PC-9 (cell line): ENCODE measurements around the gene EYA2. TPM values are rescaled to one million over a fixed set of nuclear protein-coding genes. Genes with fewer than 3 reads are reported as not detected.

Experiments
- BruUV-seq: library from RNA; stranded (reverse); fragments of 400-500 nt; replicated peaks from 2 replicates; lab custom pipeline; 2021; lab: Mats Ljungman, UMichigan
- CTCF ChIA-PET: fragments of 300-600 bp; sonication (Branson Sonifier 250); formaldehyde crosslinking; loops from one replicate; lab custom pipeline; 2022; ENCODE audit warnings: antibody characterized with exemption; lab: Charles Lee
- POLR2A ChIA-PET: fragments of 300-600 bp; sonication (Branson Sonifier 250); formaldehyde crosslinking; loops from one replicate; lab custom pipeline; 2022; ENCODE audit warnings: antibody characterized with exemption; ENCODE audit not compliant: unreplicated experiment; lab: Charles Lee
- DNase-seq, 2 experiments: peaks; one replicate each; pipeline versions ENCODE4 v3.0.0 to v3.0.0-alpha.2; 2015 to 2022; ENCODE audit warnings: mixed read lengths in 1 of 2
- H2AFZ ChIP-seq: fragments of 200-600 bp; sonication (generic); 2 replicates; pipeline ENCODE4 v1.8.1; 2017; ENCODE audit warnings: antibody characterized with exemption
- H3F3A ChIP-seq: fragments of 200-600 bp; sonication (generic); 2 replicates; pipeline ENCODE4 v1.8.1; 2017; ENCODE audit warnings: antibody characterized with exemption, mild to moderate bottlenecking, low read depth; ENCODE audit not compliant: insufficient read depth
- H3K27ac ChIP-seq: fragments of 200-600 bp; sonication (generic); 2 replicates; pipeline ENCODE4 v1.6.1; 2016; ENCODE audit warnings: mixed run types
- H3K27me3 ChIP-seq: fragments of 200-600 bp; sonication (generic); 2 replicates; pipeline ENCODE4 v1.6.1; 2016; ENCODE audit warnings: low read depth, mixed run types; ENCODE audit not compliant: insufficient read depth
- H3K36me3 ChIP-seq: fragments of 200-600 bp; sonication (generic); 2 replicates; pipeline ENCODE4 v1.6.1; 2016; ENCODE audit warnings: low read depth, mixed run types
- H3K4me1 ChIP-seq: fragments of 200-600 bp; sonication (generic); replicated peaks from 2 replicates; pipeline ENCODE4 v1.6.1; 2016; ENCODE audit warnings: mixed run types; ENCODE audit not compliant: insufficient read depth
- H3K4me2 ChIP-seq: fragments of 200-600 bp; sonication (generic); 2 replicates; pipeline ENCODE4 v1.6.1; 2017; ENCODE audit warnings: mixed run types
- H3K4me3 ChIP-seq: fragments of 200-600 bp; sonication (generic); 2 replicates; pipeline ENCODE4 v1.6.1; 2016; ENCODE audit warnings: mixed run types
- H3K79me2 ChIP-seq: fragments of 200-600 bp; sonication (generic); 2 replicates; pipeline ENCODE4 v1.6.1; 2017; ENCODE audit warnings: low read depth, mixed run types
- H3K9me2 ChIP-seq: fragments of 200-600 bp; sonication (generic); 2 replicates; pipeline ENCODE4 v1.8.1; 2017; ENCODE audit warnings: mild to moderate bottlenecking; ENCODE audit not compliant: insufficient read depth
- H3K9me3 ChIP-seq: fragments of 200-600 bp; sonication (generic); 2 replicates; pipeline ENCODE4 v1.8.1; 2016; ENCODE audit warnings: low read depth; ENCODE audit not compliant: insufficient read depth
- H4K20me1 ChIP-seq: fragments of 200-600 bp; sonication (generic); 2 replicates; pipeline ENCODE4 v1.8.1; 2017; ENCODE audit not compliant: insufficient read depth
- CTCF ChIP-seq: fragments of 200-600 bp; sonication (generic); conservative IDR thresholded peaks from 2 replicates; pipeline ENCODE4 v1.6.1; 2017; ENCODE audit warnings: mixed run types, antibody characterized with exemption, mild to moderate bottlenecking, moderate library complexity
- EZH2 ChIP-seq: fragments of 200-600 bp; sonication (generic); IDR thresholded peaks from 2 replicates; pipeline ENCODE4 v1.8.0; 2017; ENCODE audit warnings: antibody characterized with exemption, low read depth
- intact Hi-C: fragments of 100-400 bp; cut with micrococcal nuclease; formaldehyde crosslinking; loops from one replicate; pipeline ENCODE4 v1.10.0; 2022; ENCODE audit not compliant: unreplicated experiment
- total RNA-seq: library from RNA; stranded (reverse); gene quantifications from 2 replicates; pipeline ENCODE4 v1.2.3, GENCODE V29; 2021

The EYA2 gene
- total RNA-seq, 1 experiment from 2014 or later = not detected

- Histone ChIP-seq H3K27me3 (peaks cover 7% of the 10 kb centered on the region; the same call in 1 of the 2 replicates), H3K4me3 (no peak overlapping the region), H3K4me2 (no peak overlapping the region), H3F3A (no peaks in the 10 kb centered on the region), H2AFZ (no peak overlapping the region), H4K20me1 (no peaks in the 10 kb centered on the region), H3K27ac (no peak overlapping the region), H3K9me3 (no peaks in the 10 kb centered on the region), H3K79me2 (no peaks in the 10 kb centered on the region), H3K9me2 (no peaks in the 10 kb centered on the region), H3K4me1 (no peaks in the 10 kb centered on the region), H3K36me3 (no peaks in the 10 kb centered on the region)
- no peak for TF ChIP-seq EZH2
- no peak for DNase-seq
- intact Hi-C loops = no loop called here
- BruUV-seq = no TSS peak
- ChIA-PET CTCF (no interaction called here), POLR2A (no interaction called here)
These were observed 147.8 kb downstream of the EYA2 start for GRCh38 chr20:47042464-47042863.

DNA sequence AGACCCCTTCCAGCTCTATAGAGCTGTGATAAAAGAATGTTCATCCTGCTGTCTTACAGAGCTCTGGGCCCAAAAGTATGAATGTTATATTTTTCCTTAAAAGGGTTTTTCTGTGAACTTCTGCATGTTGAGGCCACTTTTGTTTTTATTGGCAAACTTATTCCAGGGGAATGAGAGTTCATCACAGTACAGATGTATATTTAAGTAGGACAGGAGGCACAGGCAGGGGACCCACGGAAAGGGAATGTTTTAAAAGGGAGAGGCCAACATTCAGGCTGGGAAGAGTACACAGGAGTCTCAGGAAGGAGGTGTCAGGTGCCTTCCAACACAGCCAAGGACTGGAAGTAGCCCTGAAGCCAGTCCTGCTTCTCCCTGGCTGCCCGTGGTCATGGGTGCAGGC is 148.4 kb downstream of the EYA2 start:
- TF ChIP-seq EZH2 = no peak
- TF ChIP-seq CTCF = no peak
- H3K79me2 ChIP-seq = no peaks in the 10 kb centered on the region
- DNase-seq = no peak
- intact Hi-C loops = no loop called here
- no peaks in the 10 kb centered on the region for H3K9me2 ChIP-seq
- ChIA-PET CTCF (no interaction called here), POLR2A (no interaction called here)
- H2AFZ ChIP-seq = no peak overlapping the region
- no peak overlapping the region for H3K27ac ChIP-seq
- no TSS peak for BruUV-seq
- H3K4me2 ChIP-seq = no peak overlapping the region
- no peaks in the 10 kb centered on the region for H3K4me1 ChIP-seq
- no peaks in the 10 kb centered on the region for H3K9me3 ChIP-seq
- peaks cover 8% of the 10 kb centered on the region; the same call in 1 of the 2 replicates for H3K27me3 ChIP-seq
- no peak overlapping the region for H3K4me3 ChIP-seq
- H3K36me3 ChIP-seq = no peaks in the 10 kb centered on the region
- H4K20me1 ChIP-seq = no peaks in the 10 kb centered on the region
- H3F3A ChIP-seq = no peaks in the 10 kb centered on the region

GRCh38 chr20:47044938-47045337 is 150.3 kb downstream of the EYA2 start:
- Histone ChIP-seq H2AFZ (no peak overlapping the region), H3K9me3 (no peaks in the 10 kb centered on the region), H3K4me1 (no peaks in the 10 kb centered on the region), H4K20me1 (no peaks in the 10 kb centered on the region), H3K27me3 (peaks cover 26% of the 10 kb centered on the region; the same call in 1 of the 2 replicates), H3K27ac (no peak overlapping the region), H3F3A (no peaks in the 10 kb centered on the region), H3K4me3 (no peak overlapping the region), H3K4me2 (no peak overlapping the region), H3K9me2 (no peaks in the 10 kb centered on the region), H3K36me3 (no peaks in the 10 kb centered on the region), H3K79me2 (no peaks in the 10 kb centered on the region)
- CTCF ChIA-PET = interaction anchor here (0.6 kb wide), 1 partner anchor 147 kb away, joined by 5 read pairs; no protein-coding TSS in a partner anchor
- no peak for TF ChIP-seq CTCF
- no peak for TF ChIP-seq EZH2
- BruUV-seq = no TSS peak
- POLR2A ChIA-PET = interaction anchor here (0.7 kb wide), 1 partner anchor 65 kb away, joined by 3 read pairs; no protein-coding TSS in a partner anchor
- DNase-seq = no peak
- intact Hi-C loops = no loop called here

DNA sequence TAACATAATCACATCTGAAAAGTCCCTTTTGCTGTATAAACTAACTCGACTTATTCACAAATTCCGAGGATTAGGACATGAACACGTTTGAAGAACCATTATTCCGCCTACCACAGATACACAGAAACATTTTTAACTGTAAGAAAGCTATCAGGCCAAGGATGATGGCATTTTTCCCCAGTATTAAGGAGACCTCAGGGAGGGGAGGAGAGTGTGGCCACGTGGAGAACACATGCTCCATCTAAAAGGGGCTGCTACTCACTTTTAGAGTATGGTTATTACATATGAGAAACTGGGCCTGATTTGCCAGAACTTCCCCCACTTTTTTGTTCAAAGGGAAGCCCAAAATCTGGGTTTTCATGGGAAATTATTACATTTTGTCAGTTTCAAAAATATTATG is 153.4 kb downstream of the EYA2 start:
- no peak for DNase-seq
- H4K20me1 ChIP-seq = no peaks in the 10 kb centered on the region
- H3K4me3 ChIP-seq = no peak overlapping the region
- H3K4me1 ChIP-seq = no peaks in the 10 kb centered on the region
- H3K9me2 ChIP-seq = no peaks in the 10 kb centered on the region
- no peaks in the 10 kb centered on the region for H3K36me3 ChIP-seq
- H3K9me3 ChIP-seq = no peaks in the 10 kb centered on the region
- no TSS peak for BruUV-seq
- H2AFZ ChIP-seq = no peak overlapping the region
- no peak overlapping the region for H3K27ac ChIP-seq
- H3K4me2 ChIP-seq = no peak overlapping the region
- H3K27me3 ChIP-seq = peaks cover 53% of the 10 kb centered on the region
- intact Hi-C loops = no loop called here
- H3F3A ChIP-seq = no peaks in the 10 kb centered on the region
- TF ChIP-seq CTCF (no peak), EZH2 (no peak)
- no peaks in the 10 kb centered on the region for H3K79me2 ChIP-seq
- ChIA-PET POLR2A (no interaction called here), CTCF (no interaction called here)
